Epithelial cell of esophagus (primary cell): ENCODE data around the gene HSD17B12.

Experiments used
- DNase-seq: peaks from one replicate; pipeline ENCODE4 v3.0.0; 2010; ENCODE audit warnings: low read depth
- H3K4me3 ChIP-seq: 2 replicates; pipeline ENCODE4 v1.5.1; 2011; ENCODE audit warnings: mild to moderate bottlenecking, low read length, control low read depth
- TF ChIP-seq, protein P1 (sequence below): IDR thresholded peaks from 2 replicates; pipeline ENCODE4 v1.5.1; 2011; ENCODE audit warnings: low read depth, mild to moderate bottlenecking, low read length, control low read depth, inconsistent platforms; ENCODE audit not compliant: insufficient read depth; ENCODE audit errors: missing control alignments

The HSD17B12 gene

DNA sequence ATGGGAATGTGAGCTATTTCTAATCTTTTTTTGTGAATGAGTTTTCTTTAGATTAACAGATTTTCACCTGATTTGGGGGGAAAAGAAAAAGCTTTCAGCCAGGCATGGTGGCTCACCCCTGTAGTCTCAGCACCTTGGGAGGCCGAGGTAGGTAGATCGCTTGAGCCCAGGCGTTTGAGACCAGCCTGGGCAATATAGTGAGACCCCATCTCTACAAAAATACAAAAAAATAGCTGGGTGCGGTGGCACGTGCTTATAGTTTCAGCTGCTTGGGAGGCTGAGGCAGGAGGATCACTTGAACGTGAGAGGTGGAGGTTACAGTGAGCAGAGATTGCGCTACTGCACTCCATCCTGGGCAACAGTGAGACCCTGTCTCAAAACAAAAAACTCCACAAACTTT, 92.2 kb downstream of the HSD17B12 start:
- H3K4me3 ChIP-seq = no peak overlapping the region
- no peak for DNase-seq
- TF ChIP-seq, protein P1, sequence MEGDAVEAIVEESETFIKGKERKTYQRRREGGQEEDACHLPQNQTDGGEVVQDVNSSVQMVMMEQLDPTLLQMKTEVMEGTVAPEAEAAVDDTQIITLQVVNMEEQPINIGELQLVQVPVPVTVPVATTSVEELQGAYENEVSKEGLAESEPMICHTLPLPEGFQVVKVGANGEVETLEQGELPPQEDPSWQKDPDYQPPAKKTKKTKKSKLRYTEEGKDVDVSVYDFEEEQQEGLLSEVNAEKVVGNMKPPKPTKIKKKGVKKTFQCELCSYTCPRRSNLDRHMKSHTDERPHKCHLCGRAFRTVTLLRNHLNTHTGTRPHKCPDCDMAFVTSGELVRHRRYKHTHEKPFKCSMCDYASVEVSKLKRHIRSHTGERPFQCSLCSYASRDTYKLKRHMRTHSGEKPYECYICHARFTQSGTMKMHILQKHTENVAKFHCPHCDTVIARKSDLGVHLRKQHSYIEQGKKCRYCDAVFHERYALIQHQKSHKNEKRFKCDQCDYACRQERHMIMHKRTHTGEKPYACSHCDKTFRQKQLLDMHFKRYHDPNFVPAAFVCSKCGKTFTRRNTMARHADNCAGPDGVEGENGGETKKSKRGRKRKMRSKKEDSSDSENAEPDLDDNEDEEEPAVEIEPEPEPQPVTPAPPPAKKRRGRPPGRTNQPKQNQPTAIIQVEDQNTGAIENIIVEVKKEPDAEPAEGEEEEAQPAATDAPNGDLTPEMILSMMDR = no peak

DNA sequence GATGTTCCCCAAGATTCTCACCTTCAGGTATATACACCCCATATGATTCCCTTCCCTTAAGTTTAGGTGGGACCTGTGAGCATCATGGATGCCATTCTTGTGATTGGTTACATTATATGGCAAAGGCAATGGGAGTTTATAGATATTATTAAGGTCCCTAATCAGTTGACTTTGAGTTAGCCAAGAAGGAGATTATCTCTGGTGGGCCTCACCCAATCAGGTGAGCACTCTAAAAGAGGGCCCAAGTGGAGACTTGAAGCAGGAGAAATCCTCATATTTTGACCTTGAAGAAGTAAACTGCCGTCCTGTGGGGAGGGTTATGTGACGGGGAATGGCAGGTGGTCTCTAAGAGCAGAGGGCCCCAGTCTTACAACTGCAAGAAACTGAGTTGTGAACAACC, 94.2 kb downstream of the HSD17B12 start:
- no peak for DNase-seq
- TF ChIP-seq, protein P1 = no peak
- H3K4me3 ChIP-seq = no peak overlapping the region

DNA sequence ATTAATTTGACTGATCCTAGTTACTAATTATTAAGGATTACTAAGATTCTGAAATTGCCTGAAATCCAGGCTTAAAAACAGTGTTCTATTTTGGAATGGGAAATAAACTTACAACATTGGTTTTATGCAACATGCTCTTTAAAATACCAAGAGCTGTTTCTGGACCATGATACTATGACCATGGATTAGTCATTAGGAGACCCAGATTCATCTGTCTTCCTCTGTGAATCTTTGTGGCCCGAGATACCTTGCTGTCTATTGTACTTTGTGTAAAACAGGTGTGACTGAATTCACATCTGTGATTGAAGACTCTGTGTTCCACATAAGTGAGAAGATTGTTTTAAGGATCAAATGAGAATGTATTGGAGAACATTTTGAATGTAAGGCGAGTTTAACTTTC, 98.8 kb downstream of the HSD17B12 start:
- TF ChIP-seq, protein P1 = no peak
- H3K4me3 ChIP-seq = no peak overlapping the region
- no peak for DNase-seq

DNA sequence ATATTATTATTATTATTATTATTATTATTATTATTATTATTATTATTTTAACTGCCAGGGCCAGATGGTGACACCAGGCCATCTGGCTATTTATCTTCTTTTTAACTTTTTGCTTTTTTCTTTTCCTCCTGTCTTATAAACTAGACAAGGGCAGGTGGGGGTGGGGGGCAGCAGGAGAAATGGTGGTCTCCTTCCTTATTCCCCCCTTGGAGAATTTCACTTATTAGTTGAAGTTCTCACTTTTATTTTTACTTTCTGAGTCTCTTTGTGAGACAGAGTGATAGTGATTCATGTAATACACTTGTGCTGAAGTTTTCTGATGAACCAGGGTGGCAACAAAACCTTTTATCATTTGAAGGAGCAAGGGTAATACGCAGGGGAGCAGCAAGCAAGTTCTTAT, 103.8 kb downstream of the HSD17B12 start:
- DNase-seq = no peak
- no peak overlapping the region for H3K4me3 ChIP-seq
- TF ChIP-seq, protein P1 = no peak

DNA sequence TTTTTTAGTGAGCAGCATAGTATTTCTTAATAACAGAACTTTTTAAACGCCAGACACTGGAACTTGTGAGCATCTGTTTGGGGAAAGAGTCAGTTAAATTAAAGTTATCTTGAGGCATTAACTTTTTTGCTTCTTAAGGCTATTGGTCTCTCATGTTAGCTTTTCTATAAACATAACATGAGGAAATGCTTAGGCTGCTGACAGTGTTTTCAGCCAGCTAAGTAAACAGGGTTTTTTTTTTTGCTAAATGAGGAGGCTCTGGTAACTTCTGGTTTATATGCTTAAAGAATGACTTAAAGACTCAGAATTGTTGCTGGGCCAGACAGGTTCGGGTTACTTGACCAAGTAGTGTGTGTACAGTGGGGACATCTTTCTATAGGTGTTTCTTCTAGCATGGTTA, 104.3 kb downstream of the HSD17B12 start:
- no peak for DNase-seq

DNA sequence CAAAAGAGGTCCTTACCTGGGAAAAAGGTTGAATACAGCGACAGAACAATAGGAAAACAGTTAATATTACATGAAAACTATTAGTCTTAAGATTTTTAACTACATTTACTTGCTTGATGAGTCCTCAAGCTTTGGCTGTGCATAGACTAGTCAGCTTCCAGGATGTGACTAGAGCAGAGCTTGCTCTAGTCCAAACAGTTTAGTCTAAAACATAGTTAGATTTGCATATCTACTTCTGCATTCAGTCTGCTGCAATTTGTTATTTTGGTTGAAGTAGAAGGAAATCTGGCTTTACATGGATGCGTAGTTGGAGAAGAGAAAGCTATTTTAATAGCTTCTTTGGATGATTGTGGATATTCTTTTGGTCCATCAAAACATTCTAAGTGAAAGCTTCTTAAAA, 104.8 kb downstream of the HSD17B12 start:
- TF ChIP-seq, protein P1 = no peak
- no peak for DNase-seq
- H3K4me3 ChIP-seq = no peak overlapping the region

More for the DNA sequence above, 104.3 kb downstream of the HSD17B12 start:
- no peak overlapping the region for H3K4me3 ChIP-seq
- TF ChIP-seq, protein P1 = no peak

DNA sequence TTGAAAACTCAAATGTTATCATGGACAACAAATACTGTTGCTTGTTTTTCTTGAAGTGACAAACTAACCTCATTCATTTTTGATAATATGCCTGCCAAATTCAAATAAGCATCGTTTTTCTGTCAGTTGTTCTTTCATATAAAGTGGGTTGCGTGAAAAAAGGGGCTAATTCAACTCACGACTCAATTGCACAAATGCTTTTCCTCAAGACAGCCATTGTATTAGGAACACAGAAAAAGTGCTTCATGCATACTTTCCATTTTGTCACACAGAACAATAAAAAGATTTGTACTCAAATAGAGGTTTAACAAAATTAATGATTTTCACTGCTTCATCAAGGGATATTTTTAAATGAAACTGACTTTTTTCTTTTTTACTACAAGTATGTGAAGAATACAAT, 105.5 kb downstream of the HSD17B12 start:
- TF ChIP-seq, protein P1 = no peak
- no peak overlapping the region for H3K4me3 ChIP-seq
- no peak for DNase-seq
